WTC11 (cell line): ENCODE measurements around the gene MARVELD1. TPM values are rescaled to one million over a fixed set of nuclear protein-coding genes. Genes with fewer than 3 reads are reported as not detected.

Experiments
- ATAC-seq: fragments of 200-7000 bp; cut with Tn5 transposase; 2 replicates; pipeline ENCODE4 v1.10.0; 2021; ENCODE audit warnings: mild to moderate bottlenecking, moderate library complexity
- CTCF ChIA-PET: fragments of 300-600 bp; sonication (Branson Sonifier 250); formaldehyde crosslinking; loops from one replicate; lab custom pipeline; 2021; ENCODE audit warnings: antibody characterized with exemption; lab: Charles Lee
- POLR2A ChIA-PET: fragments of 350-600 bp; sonication (Branson Sonifier 250); formaldehyde crosslinking; loops from one replicate; lab custom pipeline; 2021; ENCODE audit warnings: antibody characterized with exemption; lab: Charles Lee
- DNase-seq: peaks from one replicate; pipeline ENCODE4 v3.0.0; 2021; ENCODE audit warnings: low spot score
- H3K27ac Mint-ChIP-seq: 2 replicates; pipeline ENCODE4 v1.8.0; 2021; ENCODE audit warnings: mixed read lengths
- H3K27me3 Mint-ChIP-seq: 2 replicates; pipeline ENCODE4 v1.8.0; 2021; ENCODE audit warnings: low read depth, mild to moderate bottlenecking, moderate library complexity, mixed read lengths
- H3K36me3 Mint-ChIP-seq: 2 replicates; pipeline ENCODE4 v1.8.0; 2021; ENCODE audit warnings: mixed read lengths
- H3K4me1 Mint-ChIP-seq: 2 replicates; pipeline ENCODE4 v1.8.0; 2022; ENCODE audit warnings: mixed read lengths
- H3K4me3 Mint-ChIP-seq: 2 replicates; pipeline ENCODE4 v1.8.0; 2021; ENCODE audit warnings: mild to moderate bottlenecking, moderate library complexity, mixed read lengths
- H3K9me3 Mint-ChIP-seq: 2 replicates; pipeline ENCODE4 v1.8.0; 2021; ENCODE audit warnings: mixed read lengths
- ESRRA ChIP-seq: sonication (generic); formaldehyde crosslinking; IDR thresholded peaks from 2 replicates; pipeline ENCODE4 v1.8.1; 2022; ENCODE audit warnings: mild to moderate bottlenecking, missing genetic modification reagents, borderline replicate concordance
- FOXP1 ChIP-seq: sonication (generic); formaldehyde crosslinking; IDR thresholded peaks from 2 replicates; pipeline ENCODE4 v1.8.0; 2022; ENCODE audit warnings: missing genetic modification reagents, mild to moderate bottlenecking, moderate library complexity, borderline replicate concordance
- JAZF1 ChIP-seq: fragments of 250-450 bp; sonication (Bioruptor Pico); IDR thresholded peaks from 2 replicates; pipeline ENCODE4 v1.9.0; 2021; ENCODE audit warnings: moderate library complexity, mild to moderate bottlenecking, inconsistent platforms
- SP1 ChIP-seq: sonication (generic); formaldehyde crosslinking; conservative IDR thresholded peaks from 2 replicates; pipeline ENCODE4 v1.8.1; 2022; ENCODE audit warnings: missing genetic modification reagents
- TP53 ChIP-seq: sonication (generic); formaldehyde crosslinking; IDR thresholded peaks from 2 replicates; pipeline ENCODE4 v1.8.1; 2023; ENCODE audit warnings: mild to moderate bottlenecking, missing genetic modification reagents
- ZNF423 ChIP-seq: fragments of 250-450 bp; sonication (Bioruptor Pico); IDR thresholded peaks from 2 replicates; pipeline ENCODE4 v2.1.2; 2022; ENCODE audit warnings: mild to moderate bottlenecking, moderate library complexity
- ZNF671 ChIP-seq: fragments of 250-450 bp; sonication (Bioruptor Pico); IDR thresholded peaks from 2 replicates; pipeline ENCODE4 v1.8.0; 2021; ENCODE audit warnings: mild to moderate bottlenecking
- total RNA-seq: library from RNA; stranded (reverse); gene quantifications from 3 replicates; pipeline ENCODE4 v1.2.3, GENCODE V29; 2021
- TF ChIP-seq, protein P1 (sequence below): sonication (generic); formaldehyde crosslinking; IDR thresholded peaks from 2 replicates; pipeline ENCODE4 v1.8.0; 2022; ENCODE audit warnings: mild to moderate bottlenecking, missing genetic modification reagents
- TF ChIP-seq, protein P2 (sequence below): sonication (generic); formaldehyde crosslinking; IDR thresholded peaks from 2 replicates; pipeline ENCODE4 v1.8.1; 2022; ENCODE audit warnings: missing genetic modification reagents, borderline replicate concordance
- TF ChIP-seq, protein P3 (sequence below): fragments of 200-600 bp; IDR thresholded peaks from 2 replicates; pipeline ENCODE4 v1.8.0; 2022; ENCODE audit warnings: antibody characterized with exemption
- TF ChIP-seq, protein P4 (sequence below): sonication (generic); formaldehyde crosslinking; conservative IDR thresholded peaks from 2 replicates; pipeline ENCODE4 v1.8.1; 2022; ENCODE audit warnings: mild to moderate bottlenecking, missing genetic modification reagents
- TF ChIP-seq, protein P5 (sequence below): fragments of 250-450 bp; sonication (Bioruptor Pico); IDR thresholded peaks from 2 replicates; pipeline ENCODE4 v1.9.0; 2021; ENCODE audit warnings: mild to moderate bottlenecking

The MARVELD1 gene
- total RNA-seq, 1 experiment from 2014 or later, result 37.7 TPM

DNA sequence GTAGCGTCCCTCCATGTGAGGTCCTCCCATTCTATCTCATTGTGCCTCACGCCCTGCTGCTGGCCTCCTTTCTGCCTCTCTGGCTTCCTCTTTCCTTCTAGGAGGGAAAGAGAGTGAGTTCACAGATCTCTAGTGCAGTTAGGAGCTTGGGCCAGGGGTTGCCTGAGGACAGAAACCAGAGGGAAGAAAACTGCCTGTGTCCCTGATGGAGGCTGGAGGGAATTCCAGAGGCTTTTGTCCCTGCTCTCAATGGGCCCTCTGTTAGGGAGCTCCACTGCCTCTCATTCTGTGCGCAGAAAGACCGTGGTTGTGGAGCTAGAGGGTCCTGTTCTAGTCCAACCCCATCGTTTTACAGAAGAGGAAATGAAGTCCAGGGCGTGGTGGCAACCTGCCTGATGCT is 4.6 kb downstream of the MARVELD1 start:
- DNase-seq (no peak), ATAC-seq (no peak)
- ChIA-PET CTCF (interaction anchor here (1.0 to 3.9 kb wide), 3 partner anchors 8 to 16 kb away, joined by 3 to 26 read pairs (median 13); no protein-coding TSS in a partner anchor), POLR2A (interaction anchor here (0.6 to 1.4 kb wide), 4 partner anchors 9 to 55 kb away, joined by 3 to 4 read pairs (median 4); partner anchors contain the start of gene AVPI1)
- H3K9me3 Mint-ChIP-seq, result no peaks in the 10 kb centered on the region
- H3K27me3 Mint-ChIP-seq, result no peaks in the 10 kb centered on the region
- TF ChIP-seq, protein P1, sequence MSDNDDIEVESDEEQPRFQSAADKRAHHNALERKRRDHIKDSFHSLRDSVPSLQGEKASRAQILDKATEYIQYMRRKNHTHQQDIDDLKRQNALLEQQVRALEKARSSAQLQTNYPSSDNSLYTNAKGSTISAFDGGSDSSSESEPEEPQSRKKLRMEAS (CRISPR knock-in tag), result no peak
- peaks cover 45% of the 10 kb centered on the region for H3K4me1 Mint-ChIP-seq
- no peak overlapping the region for H3K4me3 Mint-ChIP-seq
- peak overlapping the region; percentile 75 for H3K27ac Mint-ChIP-seq
- peaks cover 10% of the 10 kb centered on the region for H3K36me3 Mint-ChIP-seq

DNA sequence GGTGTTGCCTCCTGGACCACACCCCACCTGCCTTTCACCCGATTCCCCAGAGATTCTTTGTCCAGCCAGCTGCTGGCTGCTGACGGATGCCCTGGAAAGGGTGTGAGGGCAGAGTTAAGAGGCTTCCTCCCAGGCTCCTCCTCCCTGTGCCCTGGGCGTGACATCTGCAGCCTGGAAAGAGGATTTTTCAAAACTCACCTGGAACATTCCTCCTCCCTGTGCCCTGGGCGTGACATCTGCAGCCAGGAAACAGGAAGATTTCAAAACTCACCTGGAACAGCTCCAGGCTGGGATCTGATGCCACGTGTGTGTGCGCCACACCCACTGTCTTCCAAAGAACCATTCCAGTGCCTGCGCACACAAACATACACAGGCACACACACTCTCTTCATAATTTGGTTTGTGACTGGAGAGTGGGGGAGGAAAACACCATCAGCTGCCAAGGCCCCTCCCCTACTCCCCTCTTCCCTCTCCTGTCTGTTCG is 5.2 kb downstream of the MARVELD1 start:
- POLR2A ChIA-PET, result interaction anchor here (0.6 to 1.4 kb wide), 3 partner anchors 10 to 54 kb away, joined by 4 read pairs; partner anchors contain the start of gene AVPI1
- peaks cover 45% of the 10 kb centered on the region for H3K4me1 Mint-ChIP-seq
- H3K27me3 Mint-ChIP-seq, result no peaks in the 10 kb centered on the region
- peak overlapping the region; percentile 92 for H3K27ac Mint-ChIP-seq
- TF ChIP-seq, protein P2, sequence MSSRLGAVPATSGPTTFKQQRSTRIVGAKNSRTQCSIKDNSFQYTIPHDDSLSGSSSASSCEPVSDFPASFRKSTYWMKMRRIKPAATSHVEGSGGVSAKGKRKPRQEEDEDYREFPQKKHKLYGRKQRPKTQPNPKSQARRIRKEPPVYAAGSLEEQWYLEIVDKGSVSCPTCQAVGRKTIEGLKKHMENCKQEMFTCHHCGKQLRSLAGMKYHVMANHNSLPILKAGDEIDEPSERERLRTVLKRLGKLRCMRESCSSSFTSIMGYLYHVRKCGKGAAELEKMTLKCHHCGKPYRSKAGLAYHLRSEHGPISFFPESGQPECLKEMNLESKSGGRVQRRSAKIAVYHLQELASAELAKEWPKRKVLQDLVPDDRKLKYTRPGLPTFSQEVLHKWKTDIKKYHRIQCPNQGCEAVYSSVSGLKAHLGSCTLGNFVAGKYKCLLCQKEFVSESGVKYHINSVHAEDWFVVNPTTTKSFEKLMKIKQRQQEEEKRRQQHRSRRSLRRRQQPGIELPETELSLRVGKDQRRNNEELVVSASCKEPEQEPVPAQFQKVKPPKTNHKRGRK, result no peak
- TF ChIP-seq, protein P3, sequence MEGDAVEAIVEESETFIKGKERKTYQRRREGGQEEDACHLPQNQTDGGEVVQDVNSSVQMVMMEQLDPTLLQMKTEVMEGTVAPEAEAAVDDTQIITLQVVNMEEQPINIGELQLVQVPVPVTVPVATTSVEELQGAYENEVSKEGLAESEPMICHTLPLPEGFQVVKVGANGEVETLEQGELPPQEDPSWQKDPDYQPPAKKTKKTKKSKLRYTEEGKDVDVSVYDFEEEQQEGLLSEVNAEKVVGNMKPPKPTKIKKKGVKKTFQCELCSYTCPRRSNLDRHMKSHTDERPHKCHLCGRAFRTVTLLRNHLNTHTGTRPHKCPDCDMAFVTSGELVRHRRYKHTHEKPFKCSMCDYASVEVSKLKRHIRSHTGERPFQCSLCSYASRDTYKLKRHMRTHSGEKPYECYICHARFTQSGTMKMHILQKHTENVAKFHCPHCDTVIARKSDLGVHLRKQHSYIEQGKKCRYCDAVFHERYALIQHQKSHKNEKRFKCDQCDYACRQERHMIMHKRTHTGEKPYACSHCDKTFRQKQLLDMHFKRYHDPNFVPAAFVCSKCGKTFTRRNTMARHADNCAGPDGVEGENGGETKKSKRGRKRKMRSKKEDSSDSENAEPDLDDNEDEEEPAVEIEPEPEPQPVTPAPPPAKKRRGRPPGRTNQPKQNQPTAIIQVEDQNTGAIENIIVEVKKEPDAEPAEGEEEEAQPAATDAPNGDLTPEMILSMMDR, result no peak
- TF ChIP-seq ZNF671 (CRISPR knock-in tag), result no peak
- TF ChIP-seq, protein P4, sequence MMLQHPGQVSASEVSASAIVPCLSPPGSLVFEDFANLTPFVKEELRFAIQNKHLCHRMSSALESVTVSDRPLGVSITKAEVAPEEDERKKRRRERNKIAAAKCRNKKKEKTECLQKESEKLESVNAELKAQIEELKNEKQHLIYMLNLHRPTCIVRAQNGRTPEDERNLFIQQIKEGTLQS (CRISPR knock-in tag), result no peak
- TF ChIP-seq FOXP1 (CRISPR knock-in tag), result no peak
- no peak for TF ChIP-seq TP53 (CRISPR knock-in tag)
- TF ChIP-seq, all 79 proteins: peak for 0
- Mint-ChIP-seq H3K9me3 (no peaks in the 10 kb centered on the region), H3K36me3 (peaks cover 10% of the 10 kb centered on the region), H3K4me3 (0 out of 2 replicates have a peak overlapping the region, but pooled peaks have one; percentile 6)
- DNase-seq, result peak; percentile 20
- CTCF ChIA-PET, result interaction anchor here (0.8 to 3.9 kb wide), 4 partner anchors 9 to 32 kb away, joined by 3 to 26 read pairs (median 8); partner anchors contain the start of gene AVPI1
- peak; percentile 2 for ATAC-seq

DNA sequence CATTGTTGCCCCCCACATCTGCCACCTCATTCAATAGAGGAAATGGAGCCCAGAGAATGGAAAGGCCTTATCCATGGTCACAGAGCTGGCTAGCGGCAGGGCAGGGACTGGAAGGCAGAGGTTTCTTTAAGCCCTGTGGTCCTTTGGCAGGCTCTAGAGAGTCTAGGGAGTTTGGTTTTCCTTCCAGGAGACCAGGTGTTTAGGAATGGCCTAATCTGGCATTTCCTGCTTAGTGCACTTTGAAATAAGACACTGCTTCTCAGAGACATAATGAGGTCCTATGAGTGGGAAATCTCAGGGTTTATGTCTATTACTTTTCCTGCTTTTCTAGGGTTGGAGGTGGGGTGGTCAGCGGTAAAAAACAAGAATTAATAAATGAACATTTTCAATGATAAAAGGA is 6.1 kb downstream of the MARVELD1 start:
- POLR2A ChIA-PET, result interaction anchor here (1.4 kb wide), 1 partner anchor 11 kb away, joined by 4 read pairs; no protein-coding TSS in a partner anchor
- DNase-seq (no peak), ATAC-seq (peak; percentile 11)
- no peak for TF ChIP-seq JAZF1 (CRISPR knock-in tag)
- TF ChIP-seq, protein P5, sequence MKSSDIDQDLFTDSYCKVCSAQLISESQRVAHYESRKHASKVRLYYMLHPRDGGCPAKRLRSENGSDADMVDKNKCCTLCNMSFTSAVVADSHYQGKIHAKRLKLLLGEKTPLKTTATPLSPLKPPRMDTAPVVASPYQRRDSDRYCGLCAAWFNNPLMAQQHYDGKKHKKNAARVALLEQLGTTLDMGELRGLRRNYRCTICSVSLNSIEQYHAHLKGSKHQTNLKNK (CRISPR knock-in tag), result no peak
- no peak for TF ChIP-seq ESRRA (CRISPR knock-in tag)
- no peak for TF ChIP-seq ZNF423 (CRISPR knock-in tag)
- TF ChIP-seq SP1 (CRISPR knock-in tag), result no peak
- CTCF ChIA-PET, result interaction anchor here (0.9 to 3.9 kb wide), 3 partner anchors 10 to 32 kb away, joined by 3 to 26 read pairs (median 13); partner anchors contain the start of gene AVPI1
- Mint-ChIP-seq H3K27me3 (no peaks in the 10 kb centered on the region), H3K36me3 (peaks cover 10% of the 10 kb centered on the region), H3K9me3 (no peaks in the 10 kb centered on the region), H3K4me1 (peaks cover 45% of the 10 kb centered on the region), H3K27ac (peak overlapping the region; percentile 92), H3K4me3 (peak overlapping the region; percentile 6)
